Stimulated activated CD4-positive, alpha-beta T cell treated with anti-CD3 and anti-CD28 coated beads, Interleukin-15, amount 100 ng/mL, for 24 hours (primary cell): ENCODE data around the gene BMF.

Source experiments
- DNase-seq: peaks from one replicate; pipeline ENCODE4 v3.0.0-alpha.2; 2020

Gene BMF

DNA sequence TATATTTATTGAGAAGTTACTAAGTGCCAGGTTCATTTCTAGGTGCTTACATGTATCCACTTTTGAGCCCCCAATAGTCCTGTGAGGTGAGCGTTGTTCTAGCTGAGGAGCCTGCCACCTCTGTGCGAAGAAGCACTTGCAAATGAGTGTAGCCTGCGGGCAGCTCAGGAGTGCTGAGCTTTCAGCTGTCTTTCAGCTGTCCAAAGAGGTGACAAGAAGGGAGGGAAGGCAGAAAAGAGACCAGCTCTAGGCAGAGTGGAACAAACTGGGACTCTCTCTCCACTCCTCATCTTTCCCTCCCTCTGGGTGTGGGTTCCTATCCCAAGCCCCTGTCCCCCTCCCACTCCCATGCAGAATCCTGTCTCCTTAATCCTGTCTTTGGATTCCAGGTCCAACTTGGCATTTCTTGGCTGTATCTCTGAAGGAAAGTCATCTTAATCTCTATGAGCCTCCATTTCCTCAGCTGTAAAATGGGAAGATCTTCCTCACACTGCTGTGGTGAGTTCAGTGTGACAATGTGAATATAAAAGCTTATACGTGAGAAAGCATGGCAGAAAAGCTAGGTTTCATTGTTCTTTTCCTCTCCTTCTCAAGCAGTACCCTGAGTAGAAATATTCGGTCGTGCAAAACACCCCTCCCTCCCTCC is 63.0 kb downstream of the BMF start:
- no peak for DNase-seq

DNA sequence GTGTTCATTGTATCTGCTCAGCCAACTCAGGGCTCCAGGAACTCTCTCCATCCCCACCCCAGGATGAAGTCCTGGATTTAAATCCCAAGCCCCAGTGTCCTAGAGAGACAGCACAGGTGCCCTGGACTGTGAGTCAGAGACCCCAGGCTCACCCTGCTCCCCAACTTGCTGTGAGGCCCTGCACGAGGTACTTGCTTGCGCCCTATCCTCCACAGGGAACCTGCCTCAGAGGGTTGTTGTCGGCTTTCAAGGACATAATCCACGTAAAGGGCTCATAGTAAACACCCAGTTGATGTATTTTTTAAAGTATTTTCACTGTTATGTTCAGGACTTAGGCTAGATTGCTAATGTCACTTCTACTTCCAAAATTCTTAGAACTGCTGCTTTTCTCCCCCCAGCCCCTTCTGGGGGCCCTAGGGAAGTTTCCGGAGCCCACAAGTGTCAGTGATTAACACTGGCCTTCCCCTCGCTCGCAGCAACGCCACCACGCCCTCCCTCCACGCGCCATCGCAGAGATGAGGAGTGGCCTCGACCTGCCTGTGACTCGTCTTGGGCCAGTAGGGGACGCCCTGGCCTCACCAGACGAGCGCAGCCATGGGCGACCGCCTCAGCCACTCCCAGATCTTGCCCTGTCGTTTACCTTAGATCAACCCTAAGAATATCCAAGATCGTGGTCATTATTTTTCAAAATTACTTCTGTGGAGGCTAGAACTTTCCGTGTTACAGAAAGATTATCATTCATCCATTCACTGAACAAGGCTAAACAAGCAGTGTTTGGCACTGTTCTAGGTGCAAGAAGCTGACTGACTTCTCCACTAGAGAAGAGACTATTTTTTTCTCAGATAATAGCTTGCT is 63.7 kb downstream of the BMF start:
- peak; percentile 92 for DNase-seq

DNA sequence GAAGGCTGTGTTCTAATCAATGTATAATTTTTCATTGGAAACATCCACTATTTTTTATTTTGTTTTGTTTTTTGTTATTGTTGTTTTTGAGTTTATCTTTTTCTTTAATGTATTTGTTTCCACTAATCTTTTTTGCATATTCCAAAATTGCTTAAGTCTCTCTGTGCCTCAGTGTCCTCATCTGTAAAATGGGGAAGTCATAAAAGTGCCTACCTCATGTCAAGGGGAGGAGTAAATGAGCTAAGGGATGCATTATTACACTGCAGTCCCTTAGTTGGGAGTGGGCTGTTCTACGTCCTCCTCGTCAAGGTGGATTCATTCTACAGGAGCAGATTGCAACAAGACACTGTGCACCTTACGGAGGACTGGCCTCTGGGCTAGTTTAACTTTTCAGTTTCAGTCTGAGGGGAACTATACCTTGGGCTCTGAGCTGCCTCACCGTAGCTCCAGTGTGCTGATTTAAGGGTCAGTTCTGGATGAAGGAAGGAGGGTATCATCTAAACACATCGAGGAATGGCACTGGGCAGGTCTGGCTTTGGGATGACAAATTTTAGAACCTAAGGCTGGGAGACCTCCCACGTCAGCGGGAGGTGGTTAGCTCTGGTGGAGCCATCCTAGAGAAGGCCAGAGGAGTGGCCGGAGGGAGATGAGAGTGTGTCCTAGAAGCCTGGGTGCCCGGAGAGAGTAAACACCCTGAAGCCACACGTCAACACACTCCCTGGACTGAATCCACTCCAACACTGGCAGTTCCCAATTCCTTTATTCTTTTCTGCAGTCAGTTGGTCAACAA is 64.6 kb downstream of the BMF start:
- DNase-seq, result no peak

DNA sequence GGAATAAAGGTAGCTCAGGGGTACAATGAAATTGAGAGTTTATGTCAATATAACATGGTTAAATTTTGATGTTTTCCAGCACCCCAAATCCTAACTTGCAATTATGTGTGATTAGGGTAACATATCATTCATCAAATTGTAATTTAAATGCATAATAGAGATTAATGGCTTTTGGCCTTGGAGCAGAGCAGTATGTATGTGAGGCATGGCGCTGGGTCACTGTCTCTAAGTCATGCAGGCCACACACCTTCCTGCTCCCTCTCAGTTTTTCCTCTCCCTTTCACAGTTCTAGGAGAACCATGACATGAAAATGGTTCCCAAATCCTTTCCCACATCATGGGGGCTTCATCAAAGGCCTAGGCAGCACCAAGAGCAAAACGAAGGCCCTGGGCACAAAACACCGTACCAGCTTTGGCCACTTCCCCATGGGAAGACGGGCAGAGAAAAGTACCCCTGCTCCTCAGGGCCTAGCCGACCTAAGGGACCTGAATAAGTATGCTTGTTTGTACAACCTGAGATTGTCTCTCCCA is 65.8 kb downstream of the BMF start:
- no peak for DNase-seq

DNA sequence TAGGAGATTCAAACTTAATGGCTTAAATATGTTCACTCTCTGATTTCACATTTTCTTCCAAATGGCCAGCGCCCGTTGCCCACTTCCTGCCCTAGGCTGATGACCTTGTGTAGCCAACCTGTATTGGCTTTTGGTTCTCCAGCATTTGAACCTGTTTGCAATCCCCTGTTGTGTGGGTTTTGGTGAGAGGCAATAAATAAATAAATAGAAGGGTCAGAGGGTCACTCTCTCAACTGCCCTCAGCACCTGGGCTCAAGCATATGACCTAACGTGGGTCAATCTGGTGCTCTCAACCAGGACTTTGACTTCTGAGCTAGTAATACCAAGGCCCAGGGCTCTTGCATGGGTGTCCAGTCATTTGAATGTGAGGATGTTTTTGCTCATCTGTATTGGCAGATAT is 67.9 kb downstream of the BMF start:
- no peak for DNase-seq

DNA sequence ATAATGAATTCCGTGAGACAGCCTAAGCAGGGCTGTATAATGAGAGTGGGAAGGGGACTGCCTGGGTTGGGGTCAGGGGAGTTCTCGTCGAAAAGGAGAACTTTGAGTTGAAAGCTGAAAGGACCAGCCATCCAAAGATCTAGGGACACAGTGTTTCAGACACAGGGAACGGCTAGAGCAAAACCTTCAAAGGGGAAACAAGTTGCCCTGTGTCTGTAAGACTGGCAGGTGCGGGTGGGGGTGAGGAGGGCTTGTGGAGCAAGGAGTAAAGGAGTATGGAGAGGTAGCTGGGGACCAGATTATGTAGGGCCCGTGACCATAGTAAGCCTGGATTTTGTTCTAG is 68.4 kb downstream of the BMF start:
- DNase-seq, result no peak

DNA sequence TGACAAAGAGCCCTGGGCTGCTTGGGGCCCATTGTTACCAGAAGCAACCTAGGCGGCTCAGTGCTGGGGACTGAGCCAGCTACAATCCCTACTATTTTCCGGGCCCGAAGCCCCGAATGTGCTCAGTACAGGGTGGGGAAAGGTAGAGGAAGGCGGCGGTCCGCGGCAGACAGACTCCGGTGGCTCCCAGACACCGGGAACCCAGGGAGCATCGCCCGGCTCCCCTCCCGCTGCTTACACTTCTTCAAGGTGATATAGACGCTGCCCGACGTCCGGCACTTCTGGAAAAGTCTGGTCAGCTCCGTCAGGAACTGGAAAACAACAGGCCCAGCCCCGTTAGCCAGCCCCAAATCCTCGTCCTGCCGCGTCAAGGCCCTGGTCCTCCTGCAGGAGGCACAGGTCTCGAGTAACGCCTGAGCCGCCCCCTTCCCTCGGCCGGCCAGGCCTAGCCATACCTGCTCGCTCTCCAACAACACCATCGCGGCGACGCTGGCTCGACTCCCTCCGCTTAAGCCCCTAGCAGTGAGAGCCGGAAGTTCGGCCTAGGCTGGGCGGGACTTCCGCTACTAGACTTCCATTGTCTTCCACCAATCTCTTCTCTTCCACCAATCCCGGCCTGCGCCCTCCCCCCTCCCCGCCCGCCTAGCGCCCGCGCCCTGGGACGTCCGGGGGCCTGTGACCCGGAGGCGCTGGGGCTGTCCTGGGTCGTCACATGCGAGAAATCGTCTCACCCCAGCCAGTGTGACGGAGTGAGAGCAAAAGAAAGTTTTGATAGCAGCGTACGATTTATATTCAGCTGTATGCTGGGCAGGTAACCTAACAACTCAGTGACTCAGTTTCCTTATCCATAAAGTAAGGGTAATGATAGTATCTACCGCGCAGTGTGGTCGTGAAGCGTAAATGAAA is 69.8 kb downstream of the BMF start, which contains the start of gene SRP14:
SRP14 (minus strand) TSS at position 544 of the 906 bp plus-strand sequence; CDS start at position 479, 65 bp downstream.
- DNase-seq, result peak; percentile 96

DNA sequence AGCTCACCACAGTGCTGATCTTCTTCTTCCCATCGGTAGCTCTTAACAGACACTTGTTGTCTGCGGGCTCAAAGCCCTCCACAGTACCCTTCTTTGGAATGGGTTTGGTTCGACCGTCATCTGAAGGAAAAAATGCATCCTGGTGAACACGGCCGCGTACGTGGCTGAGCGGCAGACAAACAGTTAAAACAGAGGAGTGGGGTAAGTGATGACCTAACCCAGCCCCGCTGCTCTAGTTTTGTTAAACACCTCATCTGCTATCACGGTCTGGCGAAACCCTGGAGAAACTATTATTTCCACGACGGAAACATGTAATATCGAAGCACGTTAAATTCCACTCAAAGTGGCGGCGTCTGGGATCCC is 70.4 kb downstream of the BMF start:
- DNase-seq, result peak; percentile 26
